NCI-H2171 (cell line): Measurements from ENCODE around the gene CDKL1.
A peak's percentile ranks its signal among the peaks of the same experiment; 100 is the strongest.
"Not testable (repeated sequence)": the region's sequence is repeated elsewhere in the genome, so short reads cannot be mapped to it uniquely, and the experiment has no call there.

Source experiments
- DNase-seq: peaks from one replicate; lab custom pipeline; 2025; lab: John Stamatoyannopoulos, UW

Gene CDKL1

DNA sequence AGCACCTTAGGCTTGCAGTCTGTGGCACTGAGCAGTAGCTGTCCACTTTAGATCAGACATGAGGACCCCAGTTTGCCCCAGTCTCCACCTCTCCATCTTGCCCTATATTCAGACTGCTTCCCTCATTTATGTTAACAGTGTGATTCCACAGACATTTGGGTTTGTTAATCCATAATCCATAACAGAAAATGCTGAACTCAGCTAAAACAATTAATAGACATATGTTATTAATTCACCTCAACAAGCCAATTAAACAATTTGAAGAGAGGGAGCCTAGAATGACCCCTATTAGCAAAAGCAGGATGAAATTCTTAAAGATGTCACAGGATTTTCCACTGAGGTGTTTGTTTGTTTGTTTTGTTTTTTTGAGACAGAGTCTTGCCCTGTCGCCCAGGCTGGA lies 9.1 kb downstream of the CDKL1 start:
- no peak for DNase-seq

DNA sequence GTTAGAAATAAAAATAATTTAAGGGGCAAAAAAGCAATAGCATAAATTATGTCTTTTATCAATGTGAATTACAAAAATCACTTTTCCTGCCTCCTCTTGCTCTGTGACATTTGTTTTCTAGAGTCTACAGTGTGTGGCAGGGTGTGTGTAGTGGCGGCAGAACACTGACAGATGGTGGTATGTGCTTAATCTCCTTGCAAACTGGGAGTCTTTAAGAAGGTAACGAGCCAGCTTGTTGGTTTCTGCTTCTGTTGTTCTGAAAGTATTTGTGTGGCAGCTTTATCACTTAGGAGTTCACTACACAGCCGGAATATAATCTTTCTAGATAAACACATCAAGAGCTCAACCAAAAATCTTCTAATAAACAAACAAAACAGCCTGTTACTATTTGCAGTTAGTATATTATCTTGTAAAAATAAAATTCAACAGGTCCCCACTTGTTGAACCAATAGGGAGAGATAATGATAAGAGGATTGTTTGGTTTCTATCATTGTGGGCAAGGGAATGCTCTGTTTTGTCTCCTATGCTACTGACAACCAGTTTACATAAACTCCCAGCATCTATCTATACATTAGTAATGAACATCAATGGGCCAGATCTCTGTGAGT lies 13.0 kb downstream of the CDKL1 start:
- peak; percentile 79 for DNase-seq

DNA sequence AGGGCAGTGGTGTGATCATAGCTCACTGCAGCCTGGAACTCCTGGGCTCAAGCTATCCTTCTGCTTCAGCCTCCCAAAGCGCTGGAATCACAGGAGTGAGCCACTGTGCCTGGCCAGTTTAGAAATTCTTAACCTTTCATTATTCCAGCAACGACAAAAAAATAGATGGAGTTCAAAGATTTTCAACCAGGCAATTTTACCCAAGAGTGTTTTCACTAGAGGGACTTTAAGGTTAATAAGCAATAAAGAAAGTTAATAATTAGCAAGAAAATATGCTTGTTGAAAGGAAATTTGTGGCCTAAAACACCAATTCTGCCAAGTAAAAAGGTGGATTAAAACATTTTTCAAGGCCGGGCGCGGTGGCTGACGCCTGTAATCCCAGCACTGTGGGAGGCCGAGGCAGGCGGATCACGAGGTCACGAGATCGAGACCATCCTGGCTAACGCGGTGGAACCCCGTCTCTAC lies 14.8 kb downstream of the CDKL1 start:
- no peak for DNase-seq

DNA sequence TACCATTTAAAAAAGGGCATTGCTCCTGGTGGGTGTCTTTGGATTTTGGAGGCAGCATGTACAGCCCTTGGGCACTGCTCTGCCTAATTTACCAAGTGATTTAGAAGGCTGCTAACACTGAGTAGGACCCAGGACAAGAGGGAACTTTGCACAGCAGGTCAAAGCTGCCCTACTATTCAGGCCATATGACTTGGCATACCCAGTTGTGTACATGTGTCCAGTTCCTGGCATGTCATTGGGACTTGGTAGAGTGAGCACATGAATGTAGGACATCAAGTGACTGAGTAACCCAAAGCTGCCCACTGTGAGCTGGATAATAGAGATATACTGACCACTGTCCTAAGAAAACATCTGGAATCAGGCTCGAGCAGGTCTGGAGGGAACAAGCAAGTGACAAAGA lies 15.7 kb downstream of the CDKL1 start:
- DNase-seq: no peak

DNA sequence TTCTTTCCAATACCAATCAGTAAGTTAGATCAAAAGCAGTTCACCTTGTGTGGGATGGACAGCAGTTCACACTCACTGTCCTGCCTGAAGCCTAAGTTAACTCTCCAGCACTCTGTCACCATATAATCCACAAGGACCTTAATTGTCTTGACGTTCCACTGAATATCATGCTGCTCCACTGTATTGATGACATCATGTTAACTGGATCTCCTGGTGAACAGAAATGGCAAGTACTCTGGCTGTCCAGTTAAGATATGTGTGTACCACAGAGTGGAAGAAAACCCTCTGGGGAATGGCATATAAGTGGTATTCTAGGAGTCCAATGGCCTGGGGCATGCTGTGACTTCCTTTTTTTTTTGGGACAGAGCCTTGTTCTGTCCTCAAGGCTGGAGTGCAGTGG lies 16.2 kb downstream of the CDKL1 start:
- no peak for DNase-seq

DNA sequence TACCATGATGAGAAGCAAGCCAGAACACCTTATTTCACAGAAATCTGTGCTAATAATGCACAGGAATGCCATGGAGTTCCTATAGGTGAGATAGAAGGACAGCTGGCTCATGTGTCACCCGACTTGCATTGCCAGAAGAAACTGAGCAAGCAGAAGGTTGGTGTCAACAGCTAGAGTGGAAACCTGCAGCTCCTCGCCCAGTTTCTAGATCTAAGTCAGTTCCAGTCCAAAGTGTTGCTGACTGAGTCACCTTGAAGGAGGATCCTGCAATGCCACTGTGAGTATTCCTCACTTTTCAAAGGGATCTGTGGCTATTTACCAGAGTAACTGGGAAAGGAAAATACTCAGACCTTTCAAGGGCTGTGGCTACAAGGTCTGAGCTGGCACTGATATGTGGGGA lies 17.1 kb downstream of the CDKL1 start:
- DNase-seq: no peak

DNA sequence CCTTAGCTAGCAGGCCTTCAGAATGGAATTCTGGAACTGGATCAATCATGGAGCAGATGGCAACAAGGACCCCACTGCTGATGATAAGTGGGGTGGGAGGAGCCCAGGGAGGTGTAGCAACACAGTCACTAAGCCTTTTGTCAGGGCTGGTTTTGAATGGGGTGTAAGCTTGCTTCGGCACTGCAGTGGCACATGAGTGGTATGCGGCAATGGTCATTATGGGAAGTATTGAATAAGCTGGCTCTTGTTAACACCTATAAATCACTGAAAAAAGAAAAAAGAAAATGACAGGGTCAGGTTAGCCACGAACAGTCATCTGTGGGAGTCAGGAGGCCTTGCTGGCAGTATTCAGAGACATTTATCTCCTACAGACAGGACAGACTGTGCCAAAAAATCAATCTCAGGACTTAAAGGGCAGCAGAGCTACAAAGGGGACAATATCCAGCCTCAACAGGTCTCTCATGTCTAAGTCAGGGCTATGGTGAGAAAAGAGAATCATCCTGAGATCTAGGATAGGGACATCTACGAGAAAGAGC lies 19.1 kb downstream of the CDKL1 start:
- DNase-seq: no peak

DNA sequence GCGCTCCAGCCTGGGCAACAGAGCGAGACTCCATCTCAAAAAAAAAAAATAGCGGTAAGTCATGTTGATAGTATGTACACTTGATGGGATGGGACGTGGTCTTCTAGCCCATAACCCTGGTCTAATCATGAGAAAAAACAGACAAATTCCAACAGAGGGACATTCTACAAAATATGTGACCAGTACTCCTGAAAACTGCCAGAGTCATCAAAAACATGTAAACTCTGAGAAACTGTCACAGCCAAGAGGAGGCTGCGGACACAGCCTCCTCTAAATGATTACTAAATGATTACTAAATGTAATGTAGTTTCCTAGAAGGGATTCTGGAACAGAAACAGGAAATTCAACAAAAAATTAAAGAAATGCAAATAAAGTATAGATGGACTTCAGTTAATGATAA lies 20.9 kb downstream of the CDKL1 start:
- DNase-seq: no peak

DNA sequence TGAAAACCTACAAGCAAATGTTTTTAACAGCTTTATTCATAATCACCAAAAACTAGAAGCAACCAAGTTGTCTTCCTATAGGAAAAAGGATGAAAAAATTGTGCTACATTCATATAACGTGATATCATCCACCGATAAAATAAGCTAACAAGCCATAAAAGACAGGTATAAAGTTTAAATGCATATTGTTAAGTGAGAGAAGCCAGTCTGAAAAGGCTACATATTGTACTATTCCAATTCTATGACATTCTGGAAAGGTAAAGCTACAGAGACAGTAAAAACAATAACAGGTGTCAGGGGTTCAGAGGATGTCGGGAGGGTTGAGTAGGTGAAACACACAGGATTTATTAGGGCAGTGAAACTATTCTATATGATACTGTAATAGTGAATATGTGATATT lies 22.7 kb downstream of the CDKL1 start:
- DNase-seq: no peak

DNA sequence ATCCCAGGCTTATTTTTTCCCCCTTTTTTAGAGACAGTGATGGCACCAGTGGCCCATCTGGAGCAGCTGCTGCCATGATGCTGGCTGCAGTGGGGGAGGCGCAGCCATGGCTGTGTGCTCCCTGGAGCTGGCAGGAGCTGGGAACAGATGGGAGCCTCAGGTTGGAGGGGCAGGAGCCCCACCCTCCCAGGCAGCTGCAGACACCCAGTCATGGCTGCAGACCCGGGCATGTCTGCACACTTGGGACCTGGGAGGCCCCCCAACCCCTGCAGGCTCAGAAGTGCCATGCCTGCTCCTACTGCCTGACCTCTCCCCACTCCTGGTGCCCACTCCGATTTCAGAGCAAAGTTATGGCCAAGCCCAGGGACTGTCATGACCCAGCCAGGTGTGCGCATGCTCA lies 25.1 kb downstream of the CDKL1 start:
- peak; percentile 92 for DNase-seq

DNA sequence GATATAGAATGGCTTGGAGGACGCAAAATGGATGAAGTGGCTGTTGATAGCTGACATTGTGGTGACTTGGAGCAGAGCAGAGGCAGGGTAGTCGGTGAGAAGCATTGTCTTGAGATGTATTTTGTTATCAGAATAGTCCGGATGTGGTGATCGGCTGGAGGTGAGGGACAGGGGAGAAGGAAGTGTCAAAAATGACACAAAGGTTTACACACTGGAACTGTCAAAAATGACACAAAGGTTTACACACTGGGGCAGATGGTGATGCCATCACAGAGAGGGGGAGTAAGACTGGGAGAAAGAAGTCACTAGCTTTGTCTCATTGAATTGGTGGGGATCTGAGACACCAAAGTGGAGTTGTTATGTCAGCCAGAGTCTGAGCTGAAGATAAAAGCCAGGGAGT lies 30.1 kb downstream of the CDKL1 start:
- DNase-seq: no peak

DNA sequence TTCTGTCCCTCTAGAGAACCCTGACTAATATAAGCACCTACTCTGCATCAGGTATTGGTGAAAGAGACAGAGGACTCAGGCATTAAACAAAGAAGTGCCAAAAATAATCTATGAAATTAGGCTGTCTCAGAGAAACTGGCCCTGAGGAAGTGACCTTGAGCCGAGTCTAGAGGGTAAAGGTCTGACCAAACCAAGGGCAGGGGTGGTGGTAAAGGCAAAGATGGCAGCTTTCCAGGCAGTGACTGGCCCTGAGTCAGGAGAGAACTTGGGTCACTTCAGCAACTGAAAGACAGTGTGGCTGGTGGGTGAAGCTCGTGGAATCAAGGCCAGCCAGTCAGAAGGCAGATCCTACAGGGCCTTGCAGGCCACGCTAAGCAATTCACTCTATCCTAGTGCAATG lies 30.6 kb downstream of the CDKL1 start:
- no peak for DNase-seq

DNA sequence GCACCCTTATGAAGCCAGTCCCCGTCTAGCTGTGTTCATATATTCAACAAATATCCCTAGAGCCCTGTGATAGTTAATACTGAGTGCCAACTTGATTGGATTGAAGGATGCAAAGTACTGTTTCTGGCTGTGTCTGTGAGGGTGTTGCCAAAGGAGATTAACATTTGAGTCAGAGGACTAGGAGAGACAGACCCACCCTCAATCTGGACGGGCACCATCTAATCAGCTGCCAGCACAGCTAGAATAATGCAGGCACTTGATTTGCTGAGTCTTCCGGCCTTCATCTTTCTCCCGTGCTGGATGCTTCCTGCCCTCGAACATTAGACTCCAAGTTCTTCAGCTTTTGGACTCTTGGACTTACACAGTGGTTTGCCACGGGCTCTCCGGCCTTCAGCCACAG lies 31.1 kb downstream of the CDKL1 start:
- not testable (repeated sequence) for DNase-seq

DNA sequence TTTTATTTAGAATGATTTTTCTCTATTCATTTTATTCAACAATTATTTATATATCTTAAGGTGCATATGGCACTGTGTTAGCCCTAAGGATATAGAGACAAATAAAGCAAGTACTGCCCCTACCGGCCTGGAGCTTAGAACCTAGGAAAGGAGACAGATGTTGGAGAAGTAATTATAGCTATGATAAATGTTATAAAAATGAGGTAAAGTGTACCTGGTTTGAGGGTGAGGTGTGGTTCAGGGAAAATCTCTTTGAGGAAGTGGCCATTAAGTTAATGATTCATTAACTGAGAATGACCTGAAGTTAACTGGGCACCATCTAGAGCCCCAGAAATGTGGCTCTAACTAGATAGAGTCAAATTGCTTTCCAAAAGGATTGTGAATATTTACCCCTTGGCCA lies 31.9 kb downstream of the CDKL1 start:
- no peak for DNase-seq

DNA sequence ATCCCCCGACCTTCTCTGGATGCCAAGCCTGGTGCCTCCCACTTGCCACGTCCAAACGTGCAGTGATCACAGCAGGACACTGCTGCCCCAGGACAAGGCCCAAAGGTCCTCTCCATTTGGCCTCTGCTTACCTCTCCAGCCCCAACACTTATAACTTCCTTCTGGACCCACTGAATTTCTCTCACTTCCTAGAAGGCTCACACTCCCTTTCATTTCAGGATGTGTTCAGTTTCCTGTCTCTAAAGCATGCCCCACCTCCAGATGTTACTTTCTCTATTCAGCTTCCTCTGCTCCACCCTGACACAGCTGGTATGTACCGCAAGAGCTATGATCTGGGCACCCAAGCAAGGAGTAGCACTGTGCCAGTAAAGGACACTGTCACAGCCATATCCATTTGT lies 33.0 kb downstream of the CDKL1 start:
- DNase-seq: no peak

DNA sequence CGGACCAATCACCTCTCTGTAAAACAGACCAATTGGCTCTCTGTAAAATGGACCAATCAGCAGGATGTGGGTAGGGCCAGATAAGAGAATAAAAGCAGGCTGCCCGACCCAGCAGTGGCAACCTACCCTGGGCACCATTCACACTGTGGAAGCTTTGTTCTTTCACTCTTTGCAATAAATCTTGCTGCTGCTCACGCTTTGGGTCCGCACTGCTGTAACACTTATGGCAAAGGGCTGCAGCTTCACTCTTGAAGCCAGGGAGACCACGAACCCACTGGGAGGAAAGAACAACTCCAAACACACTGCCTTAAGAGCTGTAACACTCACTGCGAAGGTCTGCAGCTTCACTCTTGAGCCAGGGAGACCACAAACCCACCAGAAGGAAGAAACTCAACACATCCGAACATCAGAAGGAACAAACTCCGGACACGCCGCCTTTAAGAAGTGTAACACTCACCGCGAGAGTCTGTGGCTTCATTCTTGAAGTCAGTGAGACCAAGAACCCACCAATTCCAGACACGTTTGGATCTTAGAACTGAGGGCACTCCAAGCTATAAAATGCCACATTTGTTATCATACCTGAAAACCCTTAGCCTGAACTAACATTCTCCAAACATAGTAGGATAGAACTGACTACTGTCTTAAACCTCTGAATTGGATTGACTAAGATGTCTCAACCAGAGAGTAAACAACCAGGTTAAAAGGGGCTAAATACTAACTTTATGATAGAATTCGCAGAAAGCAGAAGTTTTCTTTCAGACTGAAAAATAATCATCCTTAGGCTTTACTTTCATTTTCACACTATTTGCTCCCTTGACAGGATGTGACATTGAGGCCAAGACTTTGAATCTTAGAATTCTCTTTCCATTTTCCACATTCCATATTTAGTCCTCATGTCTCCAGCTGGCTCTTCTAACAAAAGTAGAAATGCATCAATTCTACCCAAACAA lies 33.6 kb downstream of the CDKL1 start:
- DNase-seq: no peak

DNA sequence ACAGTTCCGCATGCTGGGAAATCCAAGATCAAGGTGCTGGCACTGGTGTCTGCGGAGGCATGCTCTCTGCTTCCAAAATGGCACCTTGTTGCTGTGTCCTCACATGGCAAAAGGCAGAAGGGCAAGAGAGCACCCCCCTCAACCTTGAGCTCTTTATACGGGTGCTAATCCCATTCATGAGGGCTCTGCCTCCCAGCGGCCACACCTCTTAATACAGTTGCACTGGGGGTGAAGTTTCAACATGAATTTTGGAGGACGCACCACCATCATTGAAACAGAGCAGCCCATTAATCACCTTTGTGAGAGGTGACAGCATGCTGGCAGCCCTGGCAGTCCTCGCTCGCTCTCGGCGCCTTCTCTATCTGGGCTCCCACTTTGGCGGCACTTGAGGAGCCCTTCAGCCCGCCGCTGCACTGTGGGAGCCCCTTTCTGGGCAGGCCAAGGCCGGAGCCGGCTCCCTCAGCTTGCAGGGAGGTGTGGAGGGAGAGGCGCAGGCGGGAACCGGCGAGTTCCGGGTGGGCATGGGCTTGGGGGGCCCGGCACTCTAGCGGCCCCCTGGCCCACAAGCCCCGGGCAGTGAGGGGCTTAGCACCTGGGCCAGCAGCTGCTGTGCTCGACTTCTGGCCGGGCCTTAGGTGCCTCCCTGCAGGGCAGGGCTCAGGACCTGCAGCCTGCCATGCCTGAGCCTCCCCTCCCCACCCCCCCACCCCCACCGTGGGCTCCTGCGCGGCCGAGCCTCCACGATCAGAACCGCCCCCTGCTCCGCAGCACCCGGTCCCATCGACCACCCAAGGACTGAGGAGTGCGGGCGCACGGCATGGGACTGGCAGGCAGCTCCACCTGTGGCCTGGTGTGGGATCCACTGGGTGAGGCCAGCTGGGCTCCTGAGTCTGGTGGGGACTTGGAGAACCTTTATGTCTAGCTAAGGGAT lies 34.9 kb downstream of the CDKL1 start:
- DNase-seq: not testable (repeated sequence)

DNA sequence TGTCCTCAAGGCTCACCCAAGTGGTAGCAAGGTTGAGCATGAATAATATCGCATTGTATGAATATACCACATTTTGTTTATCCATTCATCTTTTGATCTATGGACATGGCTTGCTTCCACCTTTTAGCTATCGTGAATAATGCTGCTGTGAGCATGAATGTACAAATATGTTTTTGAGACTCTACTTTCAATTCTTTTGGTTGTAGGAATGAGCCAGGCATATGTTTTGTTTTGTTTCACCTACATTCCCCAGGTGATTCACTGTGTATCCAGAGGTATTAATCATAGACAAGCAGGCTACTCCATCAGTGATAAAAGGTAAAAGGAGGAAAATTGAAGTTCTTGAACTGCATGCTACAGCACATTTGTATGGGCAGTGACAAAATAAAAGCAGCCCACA lies 35.8 kb downstream of the CDKL1 start:
- DNase-seq: no peak

DNA sequence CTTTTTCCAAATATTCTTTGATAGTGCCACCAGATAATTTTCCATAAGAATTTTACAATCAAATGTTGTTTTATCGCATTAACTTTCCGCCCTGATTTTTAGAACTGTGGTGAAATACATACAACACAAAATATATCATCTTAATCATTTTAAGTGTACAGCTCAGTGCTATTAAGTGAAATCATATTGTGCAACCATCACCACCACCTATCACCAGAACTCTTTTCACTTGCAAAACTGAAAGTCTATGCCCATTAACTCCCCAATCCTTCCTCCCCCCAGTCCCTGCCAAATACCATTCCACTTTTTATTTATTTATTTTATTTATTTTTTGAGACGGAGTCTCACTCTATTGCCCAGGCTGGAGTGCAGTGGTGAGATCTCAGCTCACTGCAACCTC lies 36.6 kb downstream of the CDKL1 start:
- no peak for DNase-seq

DNA sequence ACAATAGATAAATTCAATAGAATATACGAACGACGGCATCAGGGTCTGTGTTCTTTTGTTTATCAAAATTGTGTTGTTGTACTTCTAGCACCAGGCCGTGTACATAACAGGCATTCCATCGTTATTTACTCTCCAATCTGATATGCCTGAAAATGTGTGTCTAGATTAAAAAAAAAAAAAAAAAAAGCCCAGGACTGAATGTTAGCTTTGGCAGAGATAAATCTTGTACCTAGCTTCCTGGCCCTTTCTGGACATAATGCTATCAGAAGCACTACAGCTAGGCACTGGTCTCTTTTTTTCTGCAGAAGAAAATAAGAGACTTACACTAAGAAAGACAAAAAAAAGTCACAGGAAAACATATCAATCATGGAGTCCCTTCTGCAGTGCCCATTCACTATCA lies 37.0 kb downstream of the CDKL1 start:
- DNase-seq: no peak

DNA sequence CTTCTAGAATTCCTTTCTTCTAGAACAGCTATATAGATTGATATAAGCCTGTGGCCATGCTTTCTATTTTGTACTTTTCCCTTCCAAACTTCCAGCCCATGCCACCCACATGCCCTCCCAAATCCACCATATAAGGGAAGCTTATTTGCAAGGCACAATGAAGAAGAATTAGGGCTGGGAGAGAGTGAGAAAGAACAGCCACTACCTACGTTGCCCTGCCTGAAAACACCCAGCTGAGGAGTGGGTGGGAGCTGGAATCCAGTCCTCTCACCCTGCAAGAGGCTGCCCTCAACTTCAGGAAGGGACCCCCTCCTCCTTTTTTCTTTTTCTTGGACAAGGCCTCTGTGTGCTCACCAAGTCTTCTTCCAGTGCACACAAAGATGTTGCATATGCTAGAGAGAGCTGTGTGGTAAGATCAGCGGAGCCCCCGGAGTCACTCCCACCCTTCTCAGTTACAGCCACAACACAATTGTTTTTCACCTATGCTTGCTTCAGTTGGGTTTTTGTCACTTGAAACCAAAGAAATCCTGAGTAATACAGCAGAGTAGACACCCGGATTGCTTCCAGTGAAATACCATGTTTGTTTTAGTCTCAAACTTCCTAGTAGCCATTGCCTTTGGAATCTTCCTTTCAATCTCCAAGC lies 38.8 kb downstream of the CDKL1 start:
- no peak for DNase-seq

DNA sequence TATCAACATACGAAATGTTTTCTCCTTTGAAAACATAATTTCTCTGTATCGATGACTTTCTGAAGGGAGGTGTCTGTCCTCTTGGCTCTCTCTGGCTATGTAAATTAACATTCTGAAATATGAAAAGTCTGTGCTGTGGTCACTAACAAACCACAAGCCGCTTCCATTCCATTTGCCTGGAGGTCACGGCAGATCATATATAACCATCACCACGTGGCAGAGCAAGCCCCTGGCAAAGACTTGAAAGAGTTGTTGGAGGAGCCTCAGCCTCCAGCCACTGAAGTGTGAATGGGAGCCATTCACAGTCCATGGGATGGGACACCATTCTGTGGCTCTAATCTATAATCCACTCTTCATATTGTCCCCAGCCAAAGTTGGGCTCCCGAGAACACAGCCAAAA lies 39.6 kb downstream of the CDKL1 start:
- DNase-seq: no peak
